DOHH2 (cell line): ENCODE results near the gene DISC1.

Source experiments
- H3F3A ChIP-seq: fragments of 200-600 bp; sonication (generic), shearing (Covaris generic); 2 replicates; pipeline ENCODE4 v1.6.0; 2016; ENCODE audit warnings: antibody characterized with exemption, mild to moderate bottlenecking; ENCODE audit not compliant: control insufficient read depth, insufficient read depth
- H3K27ac ChIP-seq: fragments of 200-600 bp; sonication (generic); 2 replicates; pipeline ENCODE4 v1.5.1; 2014; ENCODE audit warnings: low read depth, mild to moderate bottlenecking, low read length, moderate library complexity
- H3K27me3 ChIP-seq: fragments of 200-600 bp; sonication (generic); 2 replicates; pipeline ENCODE4 v1.6.1; 2014; ENCODE audit warnings: mild to moderate bottlenecking, low read length, mixed read lengths; ENCODE audit not compliant: control insufficient read depth
- H3K36me3 ChIP-seq: fragments of 200-600 bp; sonication (generic); 2 replicates; pipeline ENCODE4 v1.6.1; 2014; ENCODE audit warnings: mild to moderate bottlenecking, low read length, moderate library complexity, mixed read lengths; ENCODE audit not compliant: control insufficient read depth
- H3K4me1 ChIP-seq: fragments of 200-600 bp; sonication (generic); 2 replicates; pipeline ENCODE4 v1.6.1; 2014; ENCODE audit warnings: mild to moderate bottlenecking, low read length, mixed read lengths; ENCODE audit not compliant: control insufficient read depth
- H3K4me2 ChIP-seq: fragments of 200-600 bp; sonication (generic); 2 replicates; pipeline ENCODE4 v1.6.0; 2014; ENCODE audit warnings: mild to moderate bottlenecking, low read length, moderate library complexity
- H3K4me3 ChIP-seq: fragments of 200-600 bp; sonication (generic); 2 replicates; pipeline ENCODE4 v1.5.1; 2014; ENCODE audit warnings: mild to moderate bottlenecking, low read length, mixed read lengths
- H3K79me2 ChIP-seq: fragments of 200-600 bp; sonication (generic); 2 replicates; pipeline ENCODE4 v1.6.1; 2014; ENCODE audit warnings: mild to moderate bottlenecking, low read length, mixed read lengths; ENCODE audit not compliant: control insufficient read depth
- H3K9me2 ChIP-seq: fragments of 200-600 bp; sonication (generic); replicated peaks from 2 replicates; pipeline ENCODE4 v1.6.1; 2014; ENCODE audit warnings: mild to moderate bottlenecking, low read length, mixed read lengths; ENCODE audit not compliant: control insufficient read depth
- H3K9me3 ChIP-seq: fragments of 200-600 bp; sonication (generic); 2 replicates; pipeline ENCODE4 v1.6.1; 2014; ENCODE audit warnings: antibody characterized with exemption, low read length, mixed read lengths; ENCODE audit not compliant: control insufficient read depth, insufficient read depth
- H4K20me1 ChIP-seq: fragments of 200-600 bp; sonication (generic); 2 replicates; pipeline ENCODE4 v1.6.0; 2014; ENCODE audit warnings: low read depth, mild to moderate bottlenecking, antibody characterized with exemption, low read length, moderate library complexity; ENCODE audit not compliant: control insufficient read depth, insufficient read depth
- EZH2phosphoT487 ChIP-seq: fragments of 200-600 bp; sonication (generic); IDR thresholded peaks from 2 replicates; pipeline ENCODE4 v1.6.1; 2017; ENCODE audit warnings: borderline replicate concordance, mild to moderate bottlenecking, antibody characterized with exemption, low read length, moderate library complexity, mixed read lengths
- TF ChIP-seq, protein P1 (sequence below): fragments of 200-600 bp; sonication (generic); IDR thresholded peaks from one replicate; pipeline ENCODE4 v1.5.1; 2014; ENCODE audit warnings: antibody characterized with exemption, mild to moderate bottlenecking, low read depth, low read length; ENCODE audit not compliant: poor library complexity, severe bottlenecking

DISC1 gene

DNA sequence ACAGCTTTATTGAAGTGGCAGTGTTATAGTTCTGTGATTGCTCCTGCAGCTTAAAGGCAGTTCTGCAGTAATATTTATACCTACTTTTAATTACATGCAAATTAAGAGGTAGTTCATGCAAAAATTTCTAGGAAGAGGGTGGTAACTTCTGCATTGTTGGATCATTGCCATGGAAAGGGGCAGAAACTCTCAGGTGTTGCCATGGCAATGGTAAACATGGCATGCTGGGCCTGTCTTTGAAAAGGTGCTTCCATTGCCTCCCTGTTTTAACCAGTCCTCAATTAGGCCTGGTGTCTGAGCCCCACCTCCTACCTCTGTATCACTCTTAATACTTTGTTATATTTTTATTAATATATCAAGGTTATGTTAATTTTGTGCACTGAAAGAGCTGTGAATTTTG, 104.7 kb downstream of the DISC1 start:
- H3K9me3 ChIP-seq, result no peaks in the 10 kb centered on the region
- H3K4me1 ChIP-seq, result no peaks in the 10 kb centered on the region
- no peak for TF ChIP-seq EZH2phosphoT487
- TF ChIP-seq, protein P1, sequence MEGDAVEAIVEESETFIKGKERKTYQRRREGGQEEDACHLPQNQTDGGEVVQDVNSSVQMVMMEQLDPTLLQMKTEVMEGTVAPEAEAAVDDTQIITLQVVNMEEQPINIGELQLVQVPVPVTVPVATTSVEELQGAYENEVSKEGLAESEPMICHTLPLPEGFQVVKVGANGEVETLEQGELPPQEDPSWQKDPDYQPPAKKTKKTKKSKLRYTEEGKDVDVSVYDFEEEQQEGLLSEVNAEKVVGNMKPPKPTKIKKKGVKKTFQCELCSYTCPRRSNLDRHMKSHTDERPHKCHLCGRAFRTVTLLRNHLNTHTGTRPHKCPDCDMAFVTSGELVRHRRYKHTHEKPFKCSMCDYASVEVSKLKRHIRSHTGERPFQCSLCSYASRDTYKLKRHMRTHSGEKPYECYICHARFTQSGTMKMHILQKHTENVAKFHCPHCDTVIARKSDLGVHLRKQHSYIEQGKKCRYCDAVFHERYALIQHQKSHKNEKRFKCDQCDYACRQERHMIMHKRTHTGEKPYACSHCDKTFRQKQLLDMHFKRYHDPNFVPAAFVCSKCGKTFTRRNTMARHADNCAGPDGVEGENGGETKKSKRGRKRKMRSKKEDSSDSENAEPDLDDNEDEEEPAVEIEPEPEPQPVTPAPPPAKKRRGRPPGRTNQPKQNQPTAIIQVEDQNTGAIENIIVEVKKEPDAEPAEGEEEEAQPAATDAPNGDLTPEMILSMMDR, result no peak
- no peak overlapping the region for H3K4me2 ChIP-seq
- no peaks in the 10 kb centered on the region for H3K27me3 ChIP-seq
- no peaks in the 10 kb centered on the region for H3K9me2 ChIP-seq
- H3F3A ChIP-seq, result no peaks in the 10 kb centered on the region
- H3K36me3 ChIP-seq, result no peaks in the 10 kb centered on the region
- no peak overlapping the region for H3K27ac ChIP-seq
- no peak overlapping the region for H3K4me3 ChIP-seq
- no peaks in the 10 kb centered on the region for H3K79me2 ChIP-seq
- H4K20me1 ChIP-seq, result no peaks in the 10 kb centered on the region

DNA sequence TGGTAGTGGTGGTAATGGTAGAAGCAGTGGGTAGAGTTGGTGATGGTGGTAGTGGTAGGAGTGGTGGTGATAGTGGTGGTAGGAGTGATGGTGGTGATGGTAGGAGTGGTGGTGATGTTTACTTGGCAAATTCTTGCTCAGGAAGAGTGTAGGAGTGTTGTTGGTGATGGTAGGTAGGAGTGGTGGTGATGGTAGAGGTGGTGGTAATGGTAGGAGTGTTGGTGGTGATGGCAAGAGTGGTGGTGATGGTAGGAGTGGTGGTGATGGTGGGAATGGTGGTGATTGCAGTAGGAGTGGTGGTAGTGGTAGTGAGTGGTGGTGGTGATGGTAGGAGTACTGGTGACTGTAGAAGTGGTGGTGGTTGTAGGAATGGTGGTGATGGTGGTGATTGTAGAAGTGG, 106.5 kb downstream of the DISC1 start:
- Histone ChIP-seq H3K4me3 (no peak overlapping the region), H4K20me1 (no peaks in the 10 kb centered on the region), H3K9me2 (no peaks in the 10 kb centered on the region), H3K9me3 (no peaks in the 10 kb centered on the region), H3K27me3 (no peaks in the 10 kb centered on the region), H3K27ac (no peak overlapping the region), H3K4me2 (no peak overlapping the region), H3K36me3 (no peaks in the 10 kb centered on the region), H3F3A (no peaks in the 10 kb centered on the region), H3K79me2 (no peaks in the 10 kb centered on the region), H3K4me1 (no peaks in the 10 kb centered on the region)
- no peak for TF ChIP-seq EZH2phosphoT487
- TF ChIP-seq, protein P1, result no peak

DNA sequence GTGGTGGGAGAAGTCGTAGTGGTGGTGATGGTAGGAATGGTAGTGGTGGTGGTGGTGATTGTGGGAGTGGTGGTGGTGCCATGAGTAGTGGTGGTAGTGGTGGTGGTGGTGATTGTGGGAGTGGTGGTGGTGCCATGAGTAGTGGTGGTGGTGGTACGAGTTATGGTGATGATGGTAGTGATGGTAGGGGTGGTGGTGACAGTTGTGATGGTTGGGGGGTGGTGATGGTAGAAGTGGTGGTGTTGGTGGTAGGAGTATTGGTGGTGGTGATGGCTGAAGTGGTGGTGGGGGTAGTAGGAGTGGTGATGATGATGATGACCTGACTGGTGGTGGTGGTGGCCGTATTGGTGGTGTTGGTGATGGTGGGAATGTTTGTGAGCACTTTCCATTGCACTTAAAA, 107.1 kb downstream of the DISC1 start:
- TF ChIP-seq EZH2phosphoT487, result no peak
- TF ChIP-seq, protein P1, result no peak
- Histone ChIP-seq H3F3A (no peaks in the 10 kb centered on the region), H3K4me2 (no peak overlapping the region), H3K27ac (no peak overlapping the region), H3K4me1 (no peaks in the 10 kb centered on the region), H3K79me2 (no peaks in the 10 kb centered on the region), H3K27me3 (no peaks in the 10 kb centered on the region), H3K9me2 (no peaks in the 10 kb centered on the region), H4K20me1 (no peaks in the 10 kb centered on the region), H3K4me3 (no peak overlapping the region), H3K36me3 (no peaks in the 10 kb centered on the region), H3K9me3 (no peaks in the 10 kb centered on the region)

DNA sequence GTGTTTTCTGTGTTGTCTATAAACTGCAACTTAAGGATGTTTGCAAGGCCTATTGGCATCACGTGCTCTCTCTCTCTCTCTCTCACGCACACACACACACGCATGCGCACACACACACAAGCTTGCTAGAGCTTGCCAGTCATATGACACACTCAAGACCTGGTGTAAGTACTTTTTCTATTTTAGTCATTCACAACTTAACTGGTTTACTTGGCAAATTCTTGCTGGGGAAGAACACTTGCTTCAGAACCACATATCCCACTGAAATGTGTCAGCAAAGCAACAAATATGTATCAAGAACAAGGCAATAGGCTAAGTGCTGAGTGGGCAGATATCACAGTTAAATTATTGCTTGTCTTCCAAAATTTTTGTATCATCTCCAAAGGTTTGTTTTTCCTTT, 107.8 kb downstream of the DISC1 start:
- Histone ChIP-seq H3K9me2 (no peaks in the 10 kb centered on the region), H3K27me3 (no peaks in the 10 kb centered on the region), H3K36me3 (no peaks in the 10 kb centered on the region), H3K4me1 (no peaks in the 10 kb centered on the region), H3K79me2 (no peaks in the 10 kb centered on the region), H4K20me1 (no peaks in the 10 kb centered on the region), H3K4me2 (no peak overlapping the region), H3F3A (no peaks in the 10 kb centered on the region), H3K27ac (no peak overlapping the region), H3K9me3 (no peaks in the 10 kb centered on the region), H3K4me3 (no peak overlapping the region)
- TF ChIP-seq, protein P1, result no peak
- TF ChIP-seq EZH2phosphoT487, result no peak
